Measurements from ENCODE around the gene FOXF2. TPM values are rescaled to one million over a fixed set of nuclear protein-coding genes. Genes with fewer than 3 reads are reported as not detected.

Gene FOXF2
- total and polyA plus RNA-seq, 10 of the 15 experiments (the other 5 are each of a cell fraction or from before 2014, with no cell fraction given) = not detected

GRCh38 chr6:1391800-1392309 is 2.5 kb downstream of the FOXF2 start:
- intact Hi-C loops (cut with micrococcal nuclease; ENCODE audit: unreplicated experiment) = no loop called here
- Histone ChIP-seq H3K79me2 (ENCODE audit: control insufficient read depth, insufficient read depth, low read length) (no peaks in the 10 kb centered on the region), H3K4me1 (ENCODE audit: control insufficient read depth, insufficient read depth, low read length) (no peaks in the 10 kb centered on the region), H3K36me3 (ENCODE audit: control insufficient read depth in 2 of 2, insufficient read depth in 2 of 2, low read length in 1 of 2) (no peaks in the 10 kb centered on the region), H3K27me3 (replicated peaks in 1 of 2; ENCODE audit: control insufficient read depth in 2 of 2, insufficient read depth in 2 of 2, low read length in 1 of 2) (peaks cover 24 to 29% of the 10 kb centered on the region in 2 experiments), H3K4me3 (no peak overlapping the region), H3K9me3 (replicated peaks; ENCODE audit: control insufficient read depth, insufficient read depth, low read length) (no peaks in the 10 kb centered on the region; the same call in 2 of the 3 replicates), H3K27ac (ENCODE audit: control insufficient read depth, insufficient read depth) (no peak overlapping the region), H3K9ac (ENCODE audit: control insufficient read depth, insufficient read depth, low read length) (no peak overlapping the region), H2AFZ (ENCODE audit: control insufficient read depth, low read depth, low read length) (no peak overlapping the region), H4K20me1 (ENCODE audit: control insufficient read depth, insufficient read depth) (no peaks in the 10 kb centered on the region), H3K4me2 (ENCODE audit: control insufficient read depth, insufficient read depth) (no peak overlapping the region)
- TF ChIP-seq HCFC1 (IDR thresholded peaks at IDR 0.05; ENCODE audit: low read length) = no peak
- TF ChIP-seq TCF3 (IDR thresholded peaks at IDR 0.05; ENCODE audit: borderline replicate concordance, insufficient read depth, low read depth, low read length) = no peak
- TF ChIP-seq NFYA (IDR thresholded peaks at IDR 0.05; ENCODE audit: borderline replicate concordance, low read depth, low read length) = no peak
- no peak for TF ChIP-seq POU2F2 (IDR thresholded peaks at IDR 0.05; ENCODE audit: borderline replicate concordance, low read depth, low read length)
- no peak for TF ChIP-seq MTA3 (IDR thresholded peaks at IDR 0.05; ENCODE audit: borderline replicate concordance, low read length)
- no peak for TF ChIP-seq GABPA (IDR thresholded peaks at IDR 0.05; ENCODE audit: low read depth)
- TF ChIP-seq TBL1XR1 (IDR thresholded peaks at IDR 0.05; ENCODE audit: low read depth, low read length) = no peak
- no peak for TF ChIP-seq ZSCAN29 (IDR thresholded peaks at IDR 0.05)
- no peak for TF ChIP-seq ATF2 (IDR thresholded peaks at IDR 0.05; ENCODE audit: low read length)
- no peak for TF ChIP-seq ELK1 (IDR thresholded peaks at IDR 0.05; ENCODE audit: low read depth, low read length)
- no peak for TF ChIP-seq NR2C1 (IDR thresholded peaks at IDR 0.05)
- no peak for TF ChIP-seq ZBED1 (IDR thresholded peaks at IDR 0.05; ENCODE audit: borderline replicate concordance)
- no peak for TF ChIP-seq SIX5 (IDR thresholded peaks at IDR 0.05; ENCODE audit: low read depth, low read length, severe bottlenecking)
- TF ChIP-seq FOXM1 (IDR thresholded peaks at IDR 0.05; ENCODE audit: low read depth, low read length) = no peak
- TF ChIP-seq IRF4 (IDR thresholded peaks at IDR 0.05; ENCODE audit: low read depth, low read length) = no peak
- no peak for TF ChIP-seq HDAC6 (IDR thresholded peaks at IDR 0.05; ENCODE audit: unreplicated experiment)
- no peak for TF ChIP-seq SUZ12 (IDR thresholded peaks at IDR 0.05; ENCODE audit: unreplicated experiment)
- no peak for TF ChIP-seq BHLHE40 (IDR thresholded peaks at IDR 0.05; ENCODE audit: borderline replicate concordance in 1 of 2, low read depth in 2 of 2, low read length in 1 of 2)
- no peak for TF ChIP-seq EGR1 (IDR thresholded peaks at IDR 0.05; ENCODE audit: borderline replicate concordance in 1 of 2, low read depth in 2 of 2, low read length in 2 of 2)
- no peak for TF ChIP-seq SREBF2 (IDR thresholded peaks at IDR 0.05; ENCODE audit: low read length)
- no peak for ATAC-seq
- in situ Hi-C loops (cut with MboI) = no loop called here
- ChIA-PET CTCF (no interaction called here), SMC1A (ENCODE audit: uncharacterized antibody, unreplicated experiment) (no interaction called here), POLR2A (no interaction called here), RAD21 (ENCODE audit: unreplicated experiment) (interaction anchor here (1.4 kb wide), 1 partner anchor 33 kb away, joined by 3 read pairs; no protein-coding TSS in a partner anchor)
- no peak for DNase-seq (ENCODE audit: low read depth, low spot score)
- 37% methylated on average over 11 of the region's 11 CpGs for WGBS (ENCODE audit: insufficient coverage, insufficient replicate concordance, low lambda C conversion rate, missing lambda C conversion rate)
- no TSS peak for BruUV-seq (replicated peaks)
- FAIRE-seq = no peak
